Body of pancreas (tissue), 4 donors: Measurements from ENCODE around the gene PLK1. TPM values are rescaled to one million over a fixed set of nuclear protein-coding genes. Genes with fewer than 3 reads are reported as not detected.
"Not testable (repeated sequence)": the region's sequence is repeated elsewhere in the genome, so short reads cannot be mapped to it uniquely, and the experiment has no call there.

Source experiments
- ATAC-seq: fragments of 150-250 bp; one replicate; pipeline ENCODE4 v1.9.1; 2016
- DNase-seq, 4 donors: peaks; one replicate each; pipeline ENCODE4 v3.0.0-alpha.2; 2019
- H3K27ac ChIP-seq, 4 donors: fragments of 200-600 bp; sonication (generic); 1 replicate in 3 of 4; 2 replicates in 1 of 4; pipeline versions ENCODE4 v1.5.1 to v1.6.1; 2016 to 2019; ENCODE audit warnings: mild to moderate bottlenecking in 1 of 4, mixed read lengths in 1 of 4, moderate library complexity in 1 of 4
- H3K27me3 ChIP-seq, 2 donors: fragments of 200-600 bp; sonication (generic); one replicate each; pipeline ENCODE4 v1.6.0; 2016; ENCODE audit warnings: mild to moderate bottlenecking in 1 of 2
- H3K36me3 ChIP-seq, 2 donors: fragments of 200-600 bp; sonication (generic); replicated peaks in 1 of 2; 2 replicates each; pipeline ENCODE4 v1.5.1; 2016; ENCODE audit warnings: low read depth in 2 of 2; ENCODE audit not compliant: insufficient read depth in 1 of 2
- H3K4me1 ChIP-seq: fragments of 200-600 bp; sonication (generic); one replicate; pipeline ENCODE4 v1.6.0; 2016
- H3K4me3 ChIP-seq, 2 donors: fragments of 200-600 bp; sonication (generic); 1 replicate in 1 of 2; 2 replicates in 1 of 2; pipeline ENCODE4 v1.5.1; 2016 to 2019
- H3K9me3 ChIP-seq, 3 donors: fragments of 200-600 bp; sonication (generic); 1 replicate in 2 of 3; 2 replicates in 1 of 3; pipeline ENCODE4 v1.5.1; 2016
- CTCF ChIP-seq, 7 experiments: fragments of 450-650 bp in 4 of 7; fragments of 200-600 bp in 3 of 7; sonication (generic) in 3 of 7; IDR thresholded peaks; one replicate each; pipeline ENCODE4 v1.5.1; 2016 to 2019; ENCODE audit warnings: antibody characterized with exemption in 7 of 7
- POLR2A ChIP-seq, 3 donors: fragments of 450-650 bp; IDR thresholded peaks; one replicate each; pipeline ENCODE4 v1.6.1; 2016; ENCODE audit warnings: antibody characterized with exemption in 3 of 3, mild to moderate bottlenecking in 2 of 3
- WGBS, 2 donors: methylation state at CpG; one replicate each; pipeline ENCODE4 v1.1.5; 2017; 5-methylcytosine and 5-hydroxymethylcytosine counted together
- intact Hi-C: fragments of 100-400 bp; cut with DNase I; formaldehyde crosslinking; loops from one replicate; pipeline ENCODE4 v1.15.1; 2023
- total RNA-seq, 2 donors: library from RNA; depleted of rRNA; stranded (reverse); fragments of >200 nt; gene quantifications; one replicate each; pipeline ENCODE4 v1.1.0, GENCODE V29; 2016

The PLK1 gene
- 1 to 10 TPM in 1 of 2 donors, under 1 TPM in 1; 0.52 to 2.3 TPM for total RNA-seq

GRCh38 chr16:23678430-23679273, at the start of gene PLK1:
TSS of gene PLK1 (plus strand) at chr16:23678889. CDS start at chr16:23678933, 44 bp downstream.
- DNase-seq (peak; percentile 54 to 79 (median 67)), ATAC-seq (peak; percentile 75)
- no peak within 1 kb of the TSS for H3K27ac ChIP-seq

GRCh38 chr16:23629516-23629915, 49.2 kb upstream of the PLK1 start:
- Histone ChIP-seq H3K4me3 (no peak overlapping the region), H3K27ac (no peak overlapping the region), H3K36me3 (peaks cover 0 to 17% of the 10 kb centered on the region in 2 donors), H3K9me3 (no peaks in the 10 kb centered on the region), H3K4me1 (no peaks in the 10 kb centered on the region), H3K27me3 (no peaks in the 10 kb centered on the region)
- intact Hi-C loops, result no loop called here
- TF ChIP-seq CTCF (IDR thresholded peaks at IDR 0.05) (no peak), POLR2A (IDR thresholded peaks at IDR 0.05) (no peak)
- DNase-seq, result no peak
- 89 to 94% methylated on average over 8 of the region's 8 CpGs for WGBS, 2 donors
- no peak for ATAC-seq

More at GRCh38 chr16:23678430-23679273, at the start of gene PLK1:
- H3K4me1 ChIP-seq, result peaks cover 30% of the 10 kb centered on the region
- TF ChIP-seq POLR2A (IDR thresholded peaks at IDR 0.05), result no peak
- TF ChIP-seq CTCF (IDR thresholded peaks at IDR 0.05), result peak in 4 of 7 experiments; percentile 13 to 27 (median 20)
- H3K4me3 ChIP-seq, result peak within 1 kb of the TSS; percentile 8 to 21
- intact Hi-C loops, result no loop called here
- H3K9me3 ChIP-seq, result no peaks in the 10 kb centered on the region
- H3K27me3 ChIP-seq, result no peaks in the 10 kb centered on the region
- WGBS, 2 donors, result 1 to 3% methylated on average over 28 to 75 of the region's 75 CpGs
- H3K36me3 ChIP-seq, result no peaks in the 10 kb centered on the region

GRCh38 chr16:23631874-23632273, 46.8 kb upstream of the PLK1 start:
- peaks cover 0 to 15% of the 10 kb centered on the region in 2 donors for H3K36me3 ChIP-seq
- H3K9me3 ChIP-seq, H3K4me1 ChIP-seq, H3K27ac ChIP-seq, DNase-seq, H3K4me3 ChIP-seq, intact Hi-C loops, H3K27me3 ChIP-seq, ATAC-seq: not testable (repeated sequence)
- WGBS, 2 donors, result 91 to 94% methylated on average over 3 of the region's 3 CpGs

GRCh38 chr16:23634461-23635036, 44.1 kb upstream of the PLK1 start:
- ATAC-seq (no peak), DNase-seq (no peak)
- Histone ChIP-seq H3K4me3 (no peak overlapping the region), H3K27me3 (no peaks in the 10 kb centered on the region), H3K27ac (no peak overlapping the region), H3K4me1 (peaks cover under 1% of the 10 kb centered on the region), H3K36me3 (peaks cover 0 to 13% of the 10 kb centered on the region in 2 donors), H3K9me3 (no peaks in the 10 kb centered on the region)
- no peak for TF ChIP-seq POLR2A (IDR thresholded peaks at IDR 0.05)
- no peak for TF ChIP-seq CTCF (IDR thresholded peaks at IDR 0.05)
- intact Hi-C loops, result no loop called here
- 83 to 95% methylated on average over 4 of the region's 4 CpGs for WGBS, 2 donors

- H3K9me3 ChIP-seq, result no peaks in the 10 kb centered on the region
- H3K4me3 ChIP-seq, result no peak overlapping the region
- intact Hi-C loops, result no loop called here
- no peaks in the 10 kb centered on the region for H3K27me3 ChIP-seq
- peaks cover 0 to 8% of the 10 kb centered on the region in 2 donors for H3K36me3 ChIP-seq
- peaks cover 10% of the 10 kb centered on the region for H3K4me1 ChIP-seq
- TF ChIP-seq POLR2A (IDR thresholded peaks at IDR 0.05) (no peak), CTCF (IDR thresholded peaks at IDR 0.05) (no peak)
- H3K27ac ChIP-seq, result no peak overlapping the region
- ATAC-seq (no peak), DNase-seq (no peak)
These were observed 42.7 kb upstream of the PLK1 start for GRCh38 chr16:23635958-23636357.
